ENCODE results near the gene SCML1. TPM values are rescaled to one million over a fixed set of nuclear protein-coding genes. Genes with fewer than 3 reads are reported as not detected.

Gene SCML1
- total RNA-seq, 2 experiments from 2014 or later: 3.8 TPM

DNA sequence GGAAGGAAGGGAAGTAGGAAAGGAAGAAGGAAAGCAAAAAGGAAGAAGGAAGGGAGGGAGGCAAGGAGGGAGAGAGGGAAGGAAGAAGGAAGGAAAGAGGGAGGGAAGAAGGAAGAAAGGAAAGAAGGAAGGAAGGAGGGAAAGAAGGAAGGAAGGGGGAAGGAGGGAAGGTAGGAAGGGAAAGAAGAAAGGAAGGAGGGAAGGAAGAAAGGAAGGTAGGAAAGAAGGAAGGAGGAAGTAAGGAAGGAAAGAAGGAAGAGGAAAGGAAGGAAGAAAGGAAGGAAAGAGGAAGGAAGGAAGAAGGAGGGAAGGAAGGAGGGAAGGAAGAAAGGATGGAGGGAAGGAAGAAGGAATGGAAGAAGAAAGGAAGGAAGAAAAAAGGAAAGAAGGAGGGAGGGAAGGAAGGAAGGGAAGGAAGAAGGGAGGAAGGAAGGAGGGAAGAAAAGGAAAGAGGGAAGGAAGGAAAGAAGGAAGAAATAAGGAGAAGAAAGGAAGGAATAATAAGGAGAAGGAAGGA lies 18.6 kb upstream of the SCML1 start:
- Mint-ChIP-seq H3K4me3 (no peak overlapping the region), H3K27ac (no peak overlapping the region), H3K36me3 (no peaks in the 10 kb centered on the region), H3K9me3 (no peaks in the 10 kb centered on the region), H3K27me3 (no peaks in the 10 kb centered on the region), H3K4me1 (ENCODE audit: low read depth) (no peaks in the 10 kb centered on the region)
- ChIA-PET CTCF (no interaction called here), POLR2A (no interaction called here)
- intact Hi-C loops (cut with micrococcal nuclease): no loop called here
- DNase-seq: no peak

- Mint-ChIP-seq H3K9me3 (no peaks in the 10 kb centered on the region), H3K4me1 (ENCODE audit: low read depth) (no peaks in the 10 kb centered on the region), H3K27ac (no peak overlapping the region), H3K27me3 (no peaks in the 10 kb centered on the region), H3K4me3 (no peak overlapping the region), H3K36me3 (no peaks in the 10 kb centered on the region)
- intact Hi-C loops (cut with micrococcal nuclease): no loop called here
- ChIA-PET CTCF (no interaction called here), POLR2A (no interaction called here)
- DNase-seq: no peak
Observed at GRCh38 chrX:17719711-17720110, 17.6 kb upstream of the SCML1 start.

- ChIA-PET POLR2A (no interaction called here), CTCF (no interaction called here)
- intact Hi-C loops (cut with micrococcal nuclease): no loop called here
- no peak for DNase-seq
- H3K9me3 Mint-ChIP-seq: no peaks in the 10 kb centered on the region
- no peak overlapping the region for H3K27ac Mint-ChIP-seq
- no peaks in the 10 kb centered on the region for H3K4me1 Mint-ChIP-seq (ENCODE audit: low read depth)
- H3K4me3 Mint-ChIP-seq: no peak overlapping the region
- H3K27me3 Mint-ChIP-seq: no peaks in the 10 kb centered on the region
- H3K36me3 Mint-ChIP-seq: no peaks in the 10 kb centered on the region
Observed at GRCh38 chrX:17721715-17722114, 15.6 kb upstream of the SCML1 start.

- POLR2A ChIA-PET: no interaction called here
- H3K27ac Mint-ChIP-seq: no peak overlapping the region
- H3K36me3 Mint-ChIP-seq: no peaks in the 10 kb centered on the region
Observed at GRCh38 chrX:17725181-17725580, 12.1 kb upstream of the SCML1 start.

DNA sequence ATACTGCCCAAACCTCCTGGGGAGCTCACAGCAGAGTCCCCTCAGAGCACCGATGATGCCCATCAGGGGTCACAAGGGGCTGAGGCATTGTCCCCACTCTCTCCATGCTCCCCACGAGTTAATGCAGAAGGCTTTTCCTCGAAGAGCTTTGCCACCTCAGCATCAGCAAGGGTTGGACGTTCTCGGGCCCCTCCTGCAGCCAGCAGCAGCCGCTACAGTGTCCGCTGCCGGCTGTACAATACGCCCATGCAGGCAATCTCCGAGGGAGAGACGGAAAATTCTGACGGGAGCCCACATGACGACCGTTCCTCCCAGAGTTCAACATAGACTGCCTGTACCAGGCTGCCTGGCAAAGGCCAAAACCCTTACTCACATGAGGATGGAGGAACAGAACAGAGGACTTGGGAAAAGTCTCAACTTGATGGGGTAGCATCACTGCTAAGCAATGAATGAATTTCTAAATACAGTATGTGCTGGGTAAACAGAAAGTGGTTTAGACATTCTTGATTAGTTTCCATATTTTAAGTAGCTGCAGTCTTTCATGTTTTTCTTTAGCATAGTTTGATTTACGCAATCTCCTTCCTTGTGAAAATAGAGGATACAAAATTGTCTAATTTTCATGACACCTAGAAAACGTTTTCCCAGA lies 5.0 kb upstream of the SCML1 start:
- intact Hi-C loops (cut with micrococcal nuclease): no loop called here
- H3K4me3 Mint-ChIP-seq: no peak overlapping the region
- DNase-seq: no peak
- H3K9me3 Mint-ChIP-seq: no peaks in the 10 kb centered on the region
- no peaks in the 10 kb centered on the region for H3K27me3 Mint-ChIP-seq
- no peaks in the 10 kb centered on the region for H3K36me3 Mint-ChIP-seq
- peaks cover 3% of the 10 kb centered on the region for H3K4me1 Mint-ChIP-seq (ENCODE audit: low read depth)
- ChIA-PET POLR2A (no interaction called here), CTCF (no interaction called here)
- H3K27ac Mint-ChIP-seq: no peak overlapping the region

More at GRCh38 chrX:17725181-17725580, 12.1 kb upstream of the SCML1 start:
- no peaks in the 10 kb centered on the region for H3K9me3 Mint-ChIP-seq
- intact Hi-C loops (cut with micrococcal nuclease): no loop called here
- CTCF ChIA-PET: no interaction called here
- DNase-seq: no peak
- no peaks in the 10 kb centered on the region for H3K4me1 Mint-ChIP-seq (ENCODE audit: low read depth)
- H3K27me3 Mint-ChIP-seq: no peaks in the 10 kb centered on the region
- no peak overlapping the region for H3K4me3 Mint-ChIP-seq

DNA sequence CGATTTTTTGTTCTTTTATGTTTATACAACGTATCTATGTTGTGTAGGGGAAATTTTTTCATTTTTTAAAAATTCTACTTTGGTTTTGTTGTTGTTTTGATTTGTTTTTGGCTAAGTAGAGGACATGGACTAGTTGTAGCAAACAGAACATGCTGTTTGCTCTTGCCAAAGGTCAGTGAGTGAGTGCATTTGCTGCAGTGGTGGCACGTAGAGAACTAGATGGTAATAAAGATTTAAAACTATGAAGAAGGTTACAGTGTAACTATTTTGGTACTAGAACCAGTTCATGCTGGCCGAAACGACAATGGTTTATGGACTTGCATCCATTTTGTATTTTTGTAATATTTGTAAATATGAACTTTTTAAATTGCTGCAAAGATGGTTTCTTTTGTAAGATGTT lies 1.9 kb upstream of the SCML1 start:
- no peak overlapping the region for H3K4me3 Mint-ChIP-seq
- H3K4me1 Mint-ChIP-seq (ENCODE audit: low read depth): peaks cover 19% of the 10 kb centered on the region

DNA sequence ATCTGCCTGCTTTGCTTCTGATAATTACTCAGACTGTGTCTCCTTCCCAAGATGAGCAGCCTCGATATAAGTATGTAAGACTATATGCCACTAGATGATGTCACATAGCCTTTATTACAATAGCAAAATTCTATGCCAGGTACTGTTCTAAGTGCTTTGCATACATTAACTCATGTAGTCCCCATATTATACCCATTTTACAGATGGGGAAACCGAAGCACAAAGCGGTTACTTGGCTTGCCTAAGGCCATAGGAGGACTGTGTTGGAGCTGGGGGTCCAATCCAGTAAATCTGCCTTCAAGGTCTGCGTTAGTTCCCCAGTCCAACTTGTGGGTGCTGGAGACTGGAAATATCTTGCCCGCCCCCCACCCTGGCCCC lies 826 bp upstream of the SCML1 start:
- peaks cover 19% of the 10 kb centered on the region for H3K4me1 Mint-ChIP-seq (ENCODE audit: low read depth)

More for the DNA sequence above, 1.9 kb upstream of the SCML1 start:
- DNase-seq: no peak
- H3K27me3 Mint-ChIP-seq: peaks cover 1% of the 10 kb centered on the region
- H3K9me3 Mint-ChIP-seq: no peaks in the 10 kb centered on the region
- intact Hi-C loops (cut with micrococcal nuclease): loop anchor here (5.0 kb wide), 3 partner anchors 68 to 868 kb away; partner anchors contain the start of gene REPS2
- CTCF ChIA-PET: no interaction called here
- no peak overlapping the region for H3K27ac Mint-ChIP-seq
- no peaks in the 10 kb centered on the region for H3K36me3 Mint-ChIP-seq
- POLR2A ChIA-PET: no interaction called here

DNA sequence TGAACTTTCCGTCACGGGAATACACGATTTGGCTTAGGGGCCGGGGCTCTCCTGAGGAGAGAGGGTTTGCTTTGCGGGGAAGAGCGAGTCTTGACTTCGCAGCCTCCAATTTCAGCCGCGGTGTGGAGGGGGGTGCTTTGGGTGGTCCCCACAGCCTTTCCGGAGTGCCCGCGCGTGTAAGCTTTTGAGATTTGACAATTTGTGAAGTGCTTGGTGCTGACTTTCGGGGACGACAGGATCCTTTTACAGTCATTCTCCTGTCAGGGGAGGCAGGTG lies 355 bp downstream of the SCML1 start:
- Mint-ChIP-seq H3K27me3 (peaks cover 4% of the 10 kb centered on the region), H3K36me3 (no peaks in the 10 kb centered on the region), H3K27ac (peak overlapping the region; percentile 43), H3K4me3 (peak overlapping the region; percentile 75), H3K4me1 (ENCODE audit: low read depth) (peaks cover 22% of the 10 kb centered on the region), H3K9me3 (no peaks in the 10 kb centered on the region)
- peak; percentile 34 for DNase-seq
- ChIA-PET POLR2A (no interaction called here), CTCF (no interaction called here)
- intact Hi-C loops (cut with micrococcal nuclease): loop anchor here (2.0 to 5.0 kb wide), 5 partner anchors 33 to 870 kb away; partner anchors contain the start of gene REPS2

More for the DNA sequence above, 826 bp upstream of the SCML1 start:
- Mint-ChIP-seq H3K27me3 (peaks cover 4% of the 10 kb centered on the region), H3K27ac (peak overlapping the region; percentile 73), H3K4me3 (peak overlapping the region; percentile 74), H3K36me3 (no peaks in the 10 kb centered on the region), H3K9me3 (no peaks in the 10 kb centered on the region)
- POLR2A ChIA-PET: no interaction called here
- intact Hi-C loops (cut with micrococcal nuclease): loop anchor here (2.0 to 5.0 kb wide), 5 partner anchors 34 to 869 kb away; partner anchors contain the start of gene REPS2
- CTCF ChIA-PET: no interaction called here
- DNase-seq: no peak

DNA sequence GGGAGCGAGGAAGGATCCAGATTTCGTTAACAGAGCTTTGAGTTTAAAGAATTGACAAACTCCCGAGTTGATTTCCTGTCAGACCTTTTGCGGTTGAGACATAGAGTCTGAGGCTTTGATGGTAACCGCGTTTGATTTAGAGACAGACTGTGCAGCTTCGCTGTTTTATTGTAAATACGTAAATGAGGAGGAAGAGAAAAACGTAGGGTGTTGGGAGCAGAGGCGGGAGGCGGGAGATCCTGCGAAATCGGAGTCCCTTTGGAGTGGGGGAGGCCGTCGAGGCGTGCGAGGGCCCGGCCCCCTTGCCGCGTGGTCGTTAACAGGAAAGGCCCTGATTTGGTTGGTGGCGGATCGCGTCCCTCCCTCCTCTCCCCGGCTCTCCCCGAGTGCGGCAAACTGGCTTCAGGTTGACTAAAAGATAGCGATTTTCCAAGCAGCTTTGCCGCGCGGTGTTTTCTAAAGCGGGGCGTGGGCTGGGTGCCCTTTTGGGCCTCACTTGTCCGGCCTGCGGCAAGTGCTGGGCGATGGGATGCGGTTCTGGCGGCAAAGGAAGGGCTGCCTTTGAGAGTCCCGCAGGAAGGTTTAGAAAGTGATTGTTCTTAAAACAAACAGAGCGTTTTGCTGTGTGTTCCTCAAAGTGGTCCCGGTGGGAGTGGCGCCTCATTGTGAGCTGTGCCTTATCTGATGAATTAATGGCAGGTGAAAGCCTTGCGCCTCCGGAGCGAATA lies 857 bp downstream of the SCML1 start:
- Mint-ChIP-seq H3K9me3 (no peaks in the 10 kb centered on the region), H3K27me3 (peaks cover 4% of the 10 kb centered on the region), H3K27ac (peak overlapping the region; percentile 43), H3K36me3 (no peaks in the 10 kb centered on the region), H3K4me1 (ENCODE audit: low read depth) (peaks cover 22% of the 10 kb centered on the region), H3K4me3 (peak overlapping the region; percentile 75)
- intact Hi-C loops (cut with micrococcal nuclease): loop anchor here (1.0 to 5.0 kb wide), 7 partner anchors 33 to 871 kb away; partner anchors contain the start of genes CDKL5 and REPS2
- DNase-seq: peak; percentile 46
- CTCF ChIA-PET: no interaction called here
- POLR2A ChIA-PET: no interaction called here

- CTCF ChIA-PET: no interaction called here
- H3K4me1 Mint-ChIP-seq (ENCODE audit: low read depth): peaks cover 22% of the 10 kb centered on the region
- POLR2A ChIA-PET: interaction anchor here (0.5 kb wide), 1 partner anchor 967 kb away, joined by 3 read pairs; no protein-coding TSS in a partner anchor
Observed at GRCh38 chrX:17738737-17739535, 1.6 kb downstream of the SCML1 start.

GRCh38 chrX:17740137-17741122 lies 3.1 kb downstream of the SCML1 start:
- Mint-ChIP-seq H3K9me3 (no peaks in the 10 kb centered on the region), H3K27ac (no peak overlapping the region), H3K4me3 (no peak overlapping the region), H3K36me3 (no peaks in the 10 kb centered on the region), H3K4me1 (ENCODE audit: low read depth) (peaks cover 22% of the 10 kb centered on the region), H3K27me3 (peaks cover 4% of the 10 kb centered on the region)
- no peak for DNase-seq
- ChIA-PET POLR2A (no interaction called here), CTCF (no interaction called here)
- intact Hi-C loops (cut with micrococcal nuclease): loop anchor here (10.0 kb wide), 1 partner anchor 634 kb away; no protein-coding TSS in a partner anchor

More at GRCh38 chrX:17738737-17739535, 1.6 kb downstream of the SCML1 start:
- Mint-ChIP-seq H3K4me3 (peak overlapping the region; percentile 75), H3K27ac (peak overlapping the region; percentile 43), H3K27me3 (peaks cover 4% of the 10 kb centered on the region), H3K9me3 (no peaks in the 10 kb centered on the region), H3K36me3 (no peaks in the 10 kb centered on the region)
- intact Hi-C loops (cut with micrococcal nuclease): loop anchor here (1.0 to 5.0 kb wide), 5 partner anchors 72 to 872 kb away; partner anchors contain the start of genes CDKL5 and REPS2
- DNase-seq: no peak
